ENCODE results near the gene DGKG.

DGKG gene

GRCh38 chr3:186290796-186291195 is 71.2 kb downstream of the DGKG start:
- H3K27ac ChIP-seq: no peak overlapping the region
- peaks cover 0 to 11% (median 0%) of the 10 kb centered on the region in 3 donors for H3K36me3 ChIP-seq
- TF ChIP-seq CTCF (IDR thresholded peaks at IDR 0.05): no peak
- no peaks in the 10 kb centered on the region for H3K27me3 ChIP-seq
- no peaks in the 10 kb centered on the region for H3K9me3 ChIP-seq
- H3K4me1 ChIP-seq: peaks cover 0 to 22% (median 15%) of the 10 kb centered on the region in 4 donors
- DNase-seq: no peak
- H3K4me3 ChIP-seq: no peak overlapping the region
- intact Hi-C loops (cut with DNase I; ENCODE audit: low total_unique reads): no loop called here

GRCh38 chr3:186287711-186288110 is 74.3 kb downstream of the DGKG start:
- intact Hi-C loops (cut with DNase I; ENCODE audit: low total_unique reads): no loop called here
- H3K27me3 ChIP-seq: no peaks in the 10 kb centered on the region
- no peak for TF ChIP-seq CTCF (IDR thresholded peaks at IDR 0.05)
- H3K9me3 ChIP-seq: no peaks in the 10 kb centered on the region
- H3K36me3 ChIP-seq: peaks cover 0 to 4% (median 0%) of the 10 kb centered on the region in 3 donors
- H3K4me1 ChIP-seq: peaks cover 0 to 22% (median 15%) of the 10 kb centered on the region in 4 donors
- peak overlapping the region; percentile 38 to 41 for H3K27ac ChIP-seq
- DNase-seq: no peak
- H3K4me3 ChIP-seq: no peak overlapping the region

GRCh38 chr3:186286114-186286513 is 75.9 kb downstream of the DGKG start:
- intact Hi-C loops (cut with DNase I; ENCODE audit: low total_unique reads): no loop called here
- Histone ChIP-seq H3K36me3 (peaks cover 0 to 4% (median 0%) of the 10 kb centered on the region in 3 donors), H3K9me3 (no peaks in the 10 kb centered on the region), H3K27me3 (no peaks in the 10 kb centered on the region), H3K27ac (no peak overlapping the region), H3K4me3 (no peak overlapping the region), H3K4me1 (peaks cover 0 to 33% (median 25%) of the 10 kb centered on the region in 4 donors)
- no peak for DNase-seq
- TF ChIP-seq CTCF (IDR thresholded peaks at IDR 0.05): no peak

GRCh38 chr3:186284661-186285060 is 77.4 kb downstream of the DGKG start:
- no peak for DNase-seq
- no peaks in the 10 kb centered on the region for H3K27me3 ChIP-seq
- intact Hi-C loops (cut with DNase I; ENCODE audit: low total_unique reads): no loop called here
- peaks cover 0 to 38% (median 28%) of the 10 kb centered on the region in 4 donors for H3K4me1 ChIP-seq
- peaks cover 0 to 4% (median 0%) of the 10 kb centered on the region in 3 donors for H3K36me3 ChIP-seq
- H3K9me3 ChIP-seq: no peaks in the 10 kb centered on the region
- no peak for TF ChIP-seq CTCF (IDR thresholded peaks at IDR 0.05)
- H3K27ac ChIP-seq: no peak overlapping the region
- H3K4me3 ChIP-seq: no peak overlapping the region

- no peak for DNase-seq
- H3K36me3 ChIP-seq: peaks cover 0 to 8% (median 0%) of the 10 kb centered on the region in 3 donors
- H3K4me3 ChIP-seq: no peak overlapping the region
- TF ChIP-seq CTCF (IDR thresholded peaks at IDR 0.05): no peak
- no peaks in the 10 kb centered on the region for H3K9me3 ChIP-seq
- H3K27ac ChIP-seq: no peak overlapping the region
- peaks cover 0 to 35% (median 28%) of the 10 kb centered on the region in 4 donors for H3K4me1 ChIP-seq
- H3K27me3 ChIP-seq: no peaks in the 10 kb centered on the region
- intact Hi-C loops (cut with DNase I; ENCODE audit: low total_unique reads): no loop called here
Observed at GRCh38 chr3:186284349-186284652, 77.7 kb downstream of the DGKG start.

Measured in tibial artery (tissue), 4 donors.